Thyroid gland (tissue), 4 donors: ENCODE measurements around the gene MEPCE.

ENCODE experiments used
- CTCF ChIP-seq, 6 experiments: fragments of 200-600 bp in 3 of 6; fragments of 450-650 bp in 3 of 6; sonication (generic) in 3 of 6; IDR thresholded peaks; one replicate each; pipeline ENCODE4 v1.5.1; 2016 to 2019; ENCODE audit warnings: antibody characterized with exemption in 6 of 6, mild to moderate bottlenecking in 2 of 6, inconsistent platforms in 1 of 6, moderate library complexity in 1 of 6
- POLR2A ChIP-seq, 2 donors: fragments of 450-650 bp; IDR thresholded peaks; one replicate each; pipeline ENCODE4 v1.6.1; 2017; ENCODE audit warnings: antibody characterized with exemption in 2 of 2, mild to moderate bottlenecking in 2 of 2, moderate library complexity in 1 of 2

- TF ChIP-seq CTCF (IDR thresholded peaks at IDR 0.05) (no peak), POLR2A (IDR thresholded peaks at IDR 0.05) (no peak)
Measured at GRCh38 chr7:100401811-100402210, 27.8 kb upstream of the MEPCE start.
